BE2C (cell line): ENCODE results near the gene TMEM87B.

ENCODE experiments used
- DNase-seq: peaks from one replicate; pipeline ENCODE4 v3.0.0-alpha.2; 2020
- H3K27me3 ChIP-seq: fragments of 250-450 bp; sonication (Bioruptor Pico); 2 replicates; pipeline ENCODE4 v1.5.1; 2020; ENCODE audit warnings: mild to moderate bottlenecking
- H3K36me3 ChIP-seq: fragments of 250-450 bp; sonication (Bioruptor Pico); 2 replicates; pipeline ENCODE4 v1.5.1; 2020; ENCODE audit warnings: mild to moderate bottlenecking
- H3K4me1 ChIP-seq: fragments of 250-450 bp; sonication (Bioruptor Pico); 2 replicates; pipeline ENCODE4 v1.5.1; 2020
- H3K4me3 ChIP-seq: 2 replicates; pipeline ENCODE4 v1.5.1; 2011; ENCODE audit warnings: low read depth, low read length
- H3K9me3 ChIP-seq: fragments of 250-450 bp; sonication (Bioruptor Pico); 2 replicates; pipeline ENCODE4 v1.5.1; 2020
- TF ChIP-seq, protein P1 (sequence below): IDR thresholded peaks from 2 replicates; pipeline ENCODE4 v1.5.1; 2012; ENCODE audit warnings: mild to moderate bottlenecking, low read depth, low read length

The TMEM87B gene

DNA sequence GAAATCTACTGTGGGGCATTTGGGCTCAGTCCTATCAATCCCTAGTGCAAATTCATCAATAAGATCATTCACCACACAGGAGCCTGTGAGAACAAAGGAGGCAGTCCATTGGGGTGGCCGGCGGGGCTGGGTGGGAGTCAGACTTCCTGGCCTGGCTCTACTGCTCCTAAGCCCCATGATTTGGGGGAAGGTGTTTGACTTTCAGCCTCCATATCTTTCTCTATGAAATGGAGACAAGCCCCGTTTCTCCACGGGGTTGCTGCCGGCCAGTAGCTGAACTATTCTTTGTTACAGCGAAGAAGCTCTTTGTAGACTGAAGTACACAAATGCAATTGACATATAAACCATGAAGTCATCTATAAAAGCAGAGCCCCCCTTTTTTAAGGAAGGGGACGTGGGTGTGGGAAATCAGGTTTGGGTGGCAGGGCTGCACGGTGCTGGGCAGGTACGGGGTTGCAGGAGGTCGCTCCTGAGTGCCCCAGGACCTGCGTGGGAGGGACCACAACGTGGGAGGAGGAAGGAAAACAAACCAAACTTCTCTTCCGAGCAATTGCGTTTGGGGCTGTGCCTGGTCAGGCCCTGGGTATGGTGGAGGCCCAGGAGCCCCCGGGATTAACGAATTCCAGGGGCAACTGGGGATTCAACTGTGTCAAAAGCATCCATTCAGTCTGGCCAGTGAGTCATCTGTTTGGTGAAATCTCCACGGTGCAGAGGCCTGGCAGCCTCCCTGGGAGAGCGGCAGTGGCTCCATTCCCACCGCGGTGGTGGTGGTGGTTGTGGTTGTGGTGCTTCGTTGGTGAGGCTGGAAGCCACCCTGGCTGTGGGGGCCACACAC is 101.3 kb downstream of the TMEM87B start:
- no peaks in the 10 kb centered on the region for H3K27me3 ChIP-seq
- TF ChIP-seq, protein P1, sequence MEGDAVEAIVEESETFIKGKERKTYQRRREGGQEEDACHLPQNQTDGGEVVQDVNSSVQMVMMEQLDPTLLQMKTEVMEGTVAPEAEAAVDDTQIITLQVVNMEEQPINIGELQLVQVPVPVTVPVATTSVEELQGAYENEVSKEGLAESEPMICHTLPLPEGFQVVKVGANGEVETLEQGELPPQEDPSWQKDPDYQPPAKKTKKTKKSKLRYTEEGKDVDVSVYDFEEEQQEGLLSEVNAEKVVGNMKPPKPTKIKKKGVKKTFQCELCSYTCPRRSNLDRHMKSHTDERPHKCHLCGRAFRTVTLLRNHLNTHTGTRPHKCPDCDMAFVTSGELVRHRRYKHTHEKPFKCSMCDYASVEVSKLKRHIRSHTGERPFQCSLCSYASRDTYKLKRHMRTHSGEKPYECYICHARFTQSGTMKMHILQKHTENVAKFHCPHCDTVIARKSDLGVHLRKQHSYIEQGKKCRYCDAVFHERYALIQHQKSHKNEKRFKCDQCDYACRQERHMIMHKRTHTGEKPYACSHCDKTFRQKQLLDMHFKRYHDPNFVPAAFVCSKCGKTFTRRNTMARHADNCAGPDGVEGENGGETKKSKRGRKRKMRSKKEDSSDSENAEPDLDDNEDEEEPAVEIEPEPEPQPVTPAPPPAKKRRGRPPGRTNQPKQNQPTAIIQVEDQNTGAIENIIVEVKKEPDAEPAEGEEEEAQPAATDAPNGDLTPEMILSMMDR: no peak
- no peak for DNase-seq
- no peaks in the 10 kb centered on the region for H3K9me3 ChIP-seq
- no peak overlapping the region for H3K4me3 ChIP-seq
- no peaks in the 10 kb centered on the region for H3K4me1 ChIP-seq
- H3K36me3 ChIP-seq: no peaks in the 10 kb centered on the region

DNA sequence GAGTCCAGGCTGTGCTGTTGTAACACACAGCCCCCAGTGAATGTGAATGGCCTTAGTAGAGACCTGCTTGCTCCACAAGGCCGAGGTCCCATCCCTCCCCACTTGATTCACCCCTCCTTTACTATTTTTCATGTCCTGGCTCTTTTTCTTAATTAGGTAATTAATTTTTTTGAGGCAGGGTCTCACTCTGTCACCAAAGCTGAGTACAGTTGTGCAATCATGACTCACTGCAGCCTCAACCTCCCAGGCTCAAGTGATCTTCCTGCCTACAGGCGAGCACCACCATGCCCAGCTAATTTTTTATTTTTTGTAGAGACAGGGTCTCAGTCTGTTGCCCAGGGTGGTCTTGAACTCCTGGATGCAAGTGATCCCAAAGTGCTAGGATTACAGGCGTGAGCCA is 102.4 kb downstream of the TMEM87B start:
- H3K4me1 ChIP-seq: no peaks in the 10 kb centered on the region
- no peaks in the 10 kb centered on the region for H3K9me3 ChIP-seq
- no peaks in the 10 kb centered on the region for H3K36me3 ChIP-seq
- TF ChIP-seq, protein P1: no peak
- no peak overlapping the region for H3K4me3 ChIP-seq
- no peak for DNase-seq
- H3K27me3 ChIP-seq: no peaks in the 10 kb centered on the region

DNA sequence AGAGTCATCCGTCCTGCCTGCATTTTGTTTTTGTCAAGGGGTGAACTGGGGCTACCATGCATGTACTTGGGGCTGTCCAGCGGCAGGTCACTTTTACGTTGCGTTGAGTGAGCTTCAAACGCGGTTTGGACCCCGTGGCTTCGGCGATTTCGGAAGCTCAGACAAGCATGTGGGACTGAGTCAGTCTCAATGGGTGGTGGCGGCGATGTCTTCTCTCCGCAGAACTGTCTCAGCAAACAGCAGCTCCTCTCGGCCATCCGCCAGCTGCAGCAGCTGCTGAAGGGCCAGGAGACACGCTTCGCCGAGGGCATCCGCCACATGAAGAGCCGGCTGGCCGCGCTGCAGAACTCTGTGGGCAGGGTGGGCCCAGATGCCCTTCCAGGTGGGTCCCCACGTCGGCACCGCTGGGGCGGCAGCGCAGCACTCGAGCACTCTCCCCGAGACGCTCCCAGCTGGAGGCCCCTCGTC is 104.4 kb downstream of the TMEM87B start:
- TF ChIP-seq, protein P1: no peak
- H3K27me3 ChIP-seq: no peaks in the 10 kb centered on the region
- H3K4me1 ChIP-seq: no peaks in the 10 kb centered on the region
- H3K4me3 ChIP-seq: no peak overlapping the region
- H3K36me3 ChIP-seq: no peaks in the 10 kb centered on the region
- no peaks in the 10 kb centered on the region for H3K9me3 ChIP-seq
- no peak for DNase-seq

DNA sequence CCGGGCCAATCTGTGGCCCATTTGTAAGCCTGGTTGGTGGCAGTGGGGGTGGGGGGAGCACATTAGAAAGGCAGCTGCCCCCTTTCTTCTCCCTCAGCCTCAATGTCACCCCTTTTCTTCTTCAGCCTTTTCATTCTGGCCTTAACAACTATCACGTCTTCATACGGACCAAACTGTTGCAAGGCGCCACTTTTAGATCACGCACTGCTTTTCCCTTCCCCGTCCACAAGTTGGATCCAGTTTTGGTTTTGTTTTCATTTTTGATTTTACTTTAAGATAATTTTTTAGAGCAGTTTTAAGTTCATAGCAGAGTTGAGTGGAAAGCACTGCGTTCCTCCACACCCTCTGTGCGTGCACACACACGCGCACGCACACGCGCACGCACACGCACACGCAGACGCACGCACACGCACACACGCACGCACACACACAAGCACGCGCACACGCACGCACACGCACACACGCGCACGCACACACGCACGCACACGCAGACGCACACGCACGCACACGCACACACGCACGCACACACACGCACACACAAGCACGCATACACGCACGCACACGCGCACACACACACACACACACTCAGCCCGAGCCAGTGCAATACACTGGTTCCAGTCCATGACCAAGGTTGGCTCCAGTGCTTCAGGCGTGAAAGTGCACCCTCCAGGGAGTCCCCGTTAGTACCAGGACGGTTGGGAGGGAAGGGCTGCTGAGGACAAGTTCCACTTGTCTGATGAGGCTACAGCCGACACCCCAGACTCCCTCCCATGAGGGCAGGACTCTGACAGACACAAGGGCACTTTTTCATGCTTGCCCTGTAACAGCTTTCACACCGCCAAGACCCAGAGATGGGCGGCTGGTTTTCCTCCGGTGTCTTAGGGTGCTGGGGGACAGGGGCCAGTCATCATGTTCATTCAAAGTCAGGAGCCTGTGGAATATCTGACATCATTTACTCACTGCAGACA is 105.5 kb downstream of the TMEM87B start:
- Histone ChIP-seq H3K27me3 (no peaks in the 10 kb centered on the region), H3K4me1 (no peaks in the 10 kb centered on the region), H3K36me3 (no peaks in the 10 kb centered on the region), H3K9me3 (no peaks in the 10 kb centered on the region), H3K4me3 (no peak overlapping the region)
- no peak for DNase-seq
- TF ChIP-seq, protein P1: no peak

DNA sequence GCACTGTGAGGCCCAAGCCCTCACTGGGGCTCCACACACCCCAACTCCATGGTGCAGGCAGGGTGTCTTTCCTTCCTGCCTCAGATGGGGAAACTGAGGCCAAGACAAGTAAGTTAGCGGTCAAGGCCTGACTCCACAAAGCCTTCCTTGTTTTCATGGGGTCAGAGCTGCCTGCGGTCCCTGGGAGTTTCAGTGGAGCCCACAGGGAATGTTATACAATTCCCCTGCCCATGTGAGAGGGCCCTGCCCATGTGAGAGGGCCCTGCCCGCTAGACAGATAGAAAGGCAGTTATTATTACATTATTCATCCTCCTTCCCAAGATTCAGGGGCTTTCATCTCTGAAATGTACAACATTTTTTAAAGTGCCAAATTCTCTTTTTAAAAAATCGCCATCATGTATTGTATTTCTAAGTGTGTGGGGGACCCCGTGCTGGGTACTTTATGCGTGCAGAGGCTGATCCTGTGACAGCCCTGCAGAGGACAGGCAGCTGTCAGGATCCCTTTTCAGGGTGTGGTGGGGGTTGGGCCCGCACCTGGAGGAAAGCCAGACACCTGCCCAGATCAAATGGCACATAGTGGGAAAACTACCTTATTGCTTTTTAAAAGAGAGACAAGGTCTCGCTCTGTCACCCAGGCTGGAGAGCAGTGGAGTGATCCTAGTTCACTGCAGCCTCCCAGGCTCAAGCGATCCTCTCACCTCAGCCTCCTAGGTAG is 106.5 kb downstream of the TMEM87B start:
- H3K9me3 ChIP-seq: no peaks in the 10 kb centered on the region
- no peak overlapping the region for H3K4me3 ChIP-seq
- no peak for DNase-seq
- TF ChIP-seq, protein P1: no peak
- no peaks in the 10 kb centered on the region for H3K36me3 ChIP-seq
- H3K27me3 ChIP-seq: no peaks in the 10 kb centered on the region
- H3K4me1 ChIP-seq: no peaks in the 10 kb centered on the region
